Stimulated activated CD4-positive, alpha-beta T cell treated with anti-CD3 and anti-CD28 coated beads, Interleukin-12 subunit alpha, Interleukin-12 subunit beta, amount 100 ng/mL, for 24 hours (primary cell): ENCODE data around the gene FRG2C.
"Not testable (repeated sequence)": the region's sequence is repeated elsewhere in the genome, so short reads cannot be mapped to it uniquely, and the experiment has no call there.

Source experiments
- DNase-seq, 2 experiments: peaks; one replicate each; pipeline ENCODE4 v3.0.0-alpha.2; 2020; ENCODE audit warnings: low read depth in 2 of 2

Gene FRG2C

DNA sequence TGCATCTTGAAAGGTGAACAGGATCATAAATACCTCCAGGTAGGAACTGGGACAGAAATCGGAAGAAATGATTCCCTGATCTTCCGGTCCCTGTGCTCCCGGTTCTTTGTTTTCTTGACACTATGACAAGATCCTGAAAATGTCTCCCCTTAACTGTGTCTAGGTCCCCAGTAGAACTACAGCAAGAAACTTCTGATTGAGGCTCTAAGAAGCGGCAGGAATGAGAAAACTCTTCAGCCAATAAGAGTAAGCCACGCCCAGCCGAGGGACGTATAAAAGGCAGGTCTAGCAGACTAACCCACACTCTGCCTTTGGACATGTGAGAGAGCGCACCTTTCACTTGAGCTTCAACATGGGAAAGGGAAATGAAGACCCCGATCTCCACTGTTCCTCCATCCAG is at the start of gene FRG2C:
Gene FRG2C, plus strand, starts transcription at position 301 of the 400 bp plus-strand sequence. Its CDS starts 52 bp downstream, at position 353.
- not testable (repeated sequence) for DNase-seq

DNA sequence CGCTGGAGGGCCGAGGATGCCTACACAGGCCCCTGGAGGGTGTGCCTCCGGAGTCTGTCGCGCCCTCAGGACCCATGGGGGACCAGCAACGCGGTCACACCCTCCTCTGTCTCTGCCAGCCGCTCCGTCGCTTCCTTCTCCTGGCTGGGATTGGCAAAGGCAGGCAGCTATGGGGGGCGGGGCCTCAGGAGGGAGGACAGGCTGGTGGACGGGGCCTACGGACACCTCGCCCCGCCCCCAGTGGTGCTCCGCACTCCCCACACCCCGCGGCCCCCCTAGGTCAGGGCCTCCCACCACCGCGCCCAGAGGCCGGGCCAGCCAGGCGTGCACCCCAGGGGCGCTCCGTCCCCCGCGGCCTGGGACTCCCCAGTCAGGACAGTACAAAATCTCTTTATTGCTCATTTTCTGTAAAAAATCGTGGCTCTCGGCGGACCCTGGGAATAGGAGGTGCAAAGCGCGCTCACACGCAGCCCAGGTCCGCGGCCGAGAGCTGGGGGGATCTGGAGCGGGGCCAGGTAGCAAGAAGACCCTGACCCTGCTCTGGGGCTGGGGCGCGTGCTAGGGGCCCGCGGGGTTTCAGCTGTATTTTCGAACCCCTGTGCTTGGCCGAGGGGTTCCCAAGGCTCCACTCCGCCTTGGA is 45.3 kb upstream of the FRG2C start:
- DNase-seq: not testable (repeated sequence)

DNA sequence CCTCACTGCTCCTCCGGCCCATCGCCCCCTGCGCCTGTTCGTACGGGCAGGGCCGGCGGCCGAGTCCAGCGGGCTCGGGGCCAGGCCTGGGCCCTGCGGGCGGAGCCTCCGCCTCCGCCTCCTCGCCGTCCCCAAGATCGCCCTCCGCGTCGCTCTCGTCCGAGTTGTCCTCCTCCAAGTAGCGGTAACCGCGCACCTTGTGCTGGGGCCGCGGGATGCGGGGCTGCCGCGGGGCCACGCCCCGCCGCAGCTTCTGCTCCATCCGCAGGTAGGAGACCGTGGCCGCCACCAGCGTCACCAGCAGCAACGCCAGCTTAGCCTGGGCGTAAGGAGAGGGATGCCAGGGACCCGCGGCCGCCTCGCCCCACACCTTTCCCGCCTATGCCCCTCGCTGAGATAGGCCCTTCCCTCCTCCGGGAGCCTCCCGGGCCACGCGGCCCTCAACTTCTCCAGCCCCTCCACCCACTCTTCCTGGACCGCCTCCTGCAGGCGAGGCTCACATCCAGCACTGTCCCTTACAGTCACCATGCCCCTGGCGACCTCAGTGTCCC is 44.6 kb upstream of the FRG2C start:
- not testable (repeated sequence) for DNase-seq

DNA sequence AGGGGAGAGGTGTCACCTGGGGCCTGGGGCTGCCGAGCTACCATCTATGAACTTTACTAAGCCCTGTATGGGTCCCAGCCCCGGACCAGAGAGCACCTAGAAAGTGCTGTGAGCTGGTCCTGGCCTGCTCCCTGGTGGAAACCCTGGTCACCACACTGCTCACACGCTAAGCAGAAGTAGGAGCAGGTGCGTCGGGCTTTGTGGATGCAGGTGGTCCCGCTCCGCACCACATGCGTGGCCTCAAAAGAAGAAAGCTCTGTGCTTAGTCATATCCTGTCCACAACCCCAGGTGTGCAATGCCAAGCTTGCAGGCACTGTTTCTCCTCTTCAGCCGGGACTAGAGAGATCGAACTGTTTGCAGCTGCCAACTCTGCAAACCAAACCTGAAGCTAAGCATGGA is 42.4 kb upstream of the FRG2C start:
- DNase-seq: not testable (repeated sequence)

DNA sequence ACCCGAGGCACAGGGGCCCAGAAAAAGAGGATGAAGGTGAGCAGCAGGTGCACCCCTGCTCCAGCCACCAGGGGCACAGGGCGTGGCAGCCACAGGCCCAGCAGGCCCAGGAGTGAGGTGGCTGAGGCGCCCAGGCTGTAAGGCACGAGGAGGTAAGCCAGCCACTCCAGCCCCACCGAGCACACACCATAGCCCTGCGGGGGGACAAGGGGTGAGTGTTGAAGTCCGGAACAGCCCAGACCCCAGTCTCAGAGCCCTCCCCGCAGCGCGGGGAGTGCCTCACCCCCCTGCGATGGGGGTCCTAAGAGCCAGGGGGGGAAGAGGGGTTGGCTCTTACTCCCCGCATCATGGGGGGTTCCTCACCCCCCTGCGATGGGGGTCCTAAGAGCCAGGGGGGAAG is 40.5 kb upstream of the FRG2C start:
- not testable (repeated sequence) for DNase-seq

DNA sequence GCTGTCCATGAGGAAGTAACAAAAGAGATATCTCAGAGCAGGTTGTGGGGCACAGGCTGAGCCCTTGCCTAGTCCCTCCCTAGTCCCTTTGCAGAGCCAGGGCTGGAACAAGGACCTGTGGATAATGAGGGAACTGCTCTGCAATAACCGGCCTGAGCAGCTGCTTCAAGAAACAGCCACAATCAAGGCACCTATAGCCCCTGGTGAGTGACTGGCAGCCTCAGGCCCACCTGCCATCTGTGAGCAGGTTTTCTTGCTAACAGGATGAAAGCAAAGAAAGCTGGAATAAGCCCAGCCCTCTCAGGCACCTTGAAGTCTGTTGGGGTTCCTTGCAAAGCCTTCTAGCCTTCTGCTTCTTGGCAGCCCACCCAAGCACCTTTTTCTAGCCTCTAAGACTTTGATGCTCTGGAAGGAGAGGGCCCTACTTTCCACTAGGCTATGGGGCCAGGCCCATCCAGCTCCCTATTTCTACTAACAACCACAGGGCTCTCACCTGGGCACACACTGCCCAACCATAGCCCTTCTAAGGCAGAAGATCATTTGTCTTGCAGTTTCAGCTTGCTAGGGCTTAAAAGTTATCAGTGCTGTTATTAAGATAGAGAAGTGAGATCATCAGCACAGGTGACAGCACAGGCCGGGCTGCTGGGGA is 33.1 kb upstream of the FRG2C start:
- DNase-seq: not testable (repeated sequence)

DNA sequence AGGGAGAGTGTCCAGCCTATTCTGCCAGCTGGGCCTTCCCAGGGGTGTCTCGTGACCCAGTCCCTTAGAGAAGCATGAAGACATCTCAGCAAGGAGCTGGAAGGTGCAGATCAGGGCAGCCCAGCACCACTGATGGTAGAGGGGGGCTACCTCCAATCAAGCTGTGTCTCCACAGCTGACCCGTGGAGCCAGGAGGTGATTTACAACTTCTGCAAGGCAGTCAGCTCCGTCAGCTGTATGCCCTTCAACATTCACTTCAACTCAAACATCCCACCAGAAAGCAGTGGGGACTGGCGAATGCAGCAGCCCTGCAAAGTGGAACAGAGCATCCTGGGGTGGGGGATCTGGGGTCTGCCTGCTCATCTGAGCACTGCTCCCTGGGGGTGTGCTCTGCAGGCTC is 32.6 kb upstream of the FRG2C start:
- DNase-seq: no peak

DNA sequence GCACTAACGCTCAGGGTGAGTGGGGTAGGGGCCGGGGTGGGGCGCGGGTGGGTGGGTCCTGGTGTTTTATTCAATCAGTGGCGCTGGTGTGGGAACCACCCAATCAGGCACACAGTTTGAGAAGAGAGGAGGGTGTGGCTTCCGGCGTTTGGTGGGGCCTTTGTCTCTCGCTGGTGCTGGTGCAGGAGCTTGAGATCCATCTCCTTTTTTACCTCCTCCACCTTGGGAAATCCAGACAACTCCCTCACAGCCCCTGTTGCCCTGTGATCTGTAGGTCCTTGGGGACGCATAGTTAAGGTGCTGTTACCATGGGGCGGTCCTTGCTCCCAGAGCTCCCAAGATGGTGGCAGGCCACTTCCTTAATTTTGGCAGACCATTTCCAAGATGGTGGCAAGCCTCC is 25.2 kb upstream of the FRG2C start:
- DNase-seq: not testable (repeated sequence)

DNA sequence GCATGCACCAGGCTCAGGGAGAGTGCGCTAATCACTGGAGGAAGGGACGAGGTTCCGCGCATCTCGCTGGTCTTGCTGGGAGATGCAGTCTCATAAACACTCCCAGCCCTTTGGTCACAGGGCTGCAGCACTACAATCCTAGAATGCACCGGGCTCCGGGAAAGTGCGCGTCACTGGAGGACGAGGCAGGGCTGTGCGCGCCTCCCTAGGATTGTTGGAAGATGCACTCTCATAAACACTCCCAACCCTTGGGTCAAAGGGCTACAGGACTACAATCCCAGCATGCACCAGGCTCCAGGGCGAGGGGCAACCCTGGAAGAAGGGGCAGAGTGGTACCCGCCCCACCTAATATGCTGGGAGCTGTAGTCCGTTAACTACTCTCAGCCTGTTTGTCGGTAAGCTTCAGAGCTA is 23.0 kb upstream of the FRG2C start:
- peak; percentile 8 to 36 for DNase-seq

DNA sequence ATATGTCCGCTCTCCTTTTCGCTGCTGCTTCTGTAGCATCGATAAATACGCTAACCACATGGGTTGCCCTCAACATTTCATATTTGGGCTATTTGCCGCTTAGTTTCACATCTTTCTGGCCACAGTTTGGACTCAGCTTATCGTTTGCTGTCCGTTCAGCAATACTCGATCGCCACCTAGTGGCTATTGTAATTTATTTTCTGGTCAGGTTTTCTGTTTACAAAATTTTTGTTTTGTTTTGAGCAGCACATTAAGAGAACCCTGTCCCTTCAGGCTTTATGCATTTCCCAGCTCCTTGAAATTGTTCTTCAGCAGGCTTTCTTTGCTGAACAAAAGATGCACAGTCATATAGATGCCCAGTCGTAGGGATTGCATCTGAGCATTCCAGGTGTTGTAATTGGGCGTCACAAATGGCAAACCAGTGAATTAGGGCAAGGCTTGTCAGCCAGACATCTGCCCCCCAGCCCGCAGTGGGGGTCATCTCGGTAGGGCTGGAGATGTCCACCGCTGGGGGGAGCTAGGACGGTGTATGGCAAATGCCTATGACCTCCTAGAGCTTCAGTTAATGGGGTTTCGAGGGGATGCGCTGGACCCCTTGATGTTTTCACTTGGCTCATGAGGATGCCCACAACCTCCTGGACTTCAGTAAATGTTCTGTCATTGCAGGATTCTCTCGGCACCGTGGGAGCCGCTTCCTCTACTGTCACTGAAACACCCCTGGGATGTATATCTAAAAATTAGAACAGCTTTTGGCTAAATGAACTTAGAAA is 20.9 kb upstream of the FRG2C start:
- not testable (repeated sequence) for DNase-seq

DNA sequence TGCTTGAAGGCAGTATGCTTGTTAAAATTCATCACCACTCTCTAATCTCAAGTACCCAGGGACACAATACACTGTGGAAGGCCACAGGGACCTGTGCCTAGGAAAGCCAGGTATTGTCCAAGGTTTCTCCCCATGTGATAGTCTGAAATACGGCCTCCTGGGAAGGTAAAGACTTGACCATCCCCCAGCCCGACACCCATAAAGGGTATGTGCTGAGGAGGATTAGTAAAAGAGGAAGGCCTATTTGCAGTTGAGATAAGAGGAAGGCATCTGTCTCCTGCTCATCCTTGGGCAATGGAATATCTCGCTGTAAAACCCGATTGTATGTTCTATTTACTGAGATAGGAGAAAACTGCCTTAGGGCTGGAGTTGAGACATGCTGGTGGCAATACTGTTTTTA is 18.6 kb upstream of the FRG2C start:
- DNase-seq: not testable (repeated sequence)

DNA sequence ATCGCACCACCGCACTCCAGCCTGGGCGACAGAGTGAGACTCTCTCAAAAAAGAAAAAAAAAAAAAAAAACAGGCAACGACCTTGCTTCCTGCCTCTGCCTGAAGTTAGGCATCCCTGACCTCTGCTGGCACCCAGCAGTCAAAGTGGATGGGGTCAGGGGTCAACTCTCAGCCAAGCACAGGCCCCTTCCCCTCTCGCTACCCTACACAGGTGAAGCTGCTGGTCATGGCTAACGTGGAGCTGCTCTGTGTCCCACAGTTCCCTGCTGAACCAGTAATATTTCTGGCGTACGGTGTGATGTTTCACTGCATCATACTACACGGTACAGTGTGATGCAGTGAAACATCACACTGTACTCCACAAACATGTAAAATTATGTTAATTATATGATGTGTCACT is 13.9 kb upstream of the FRG2C start:
- DNase-seq: no peak

DNA sequence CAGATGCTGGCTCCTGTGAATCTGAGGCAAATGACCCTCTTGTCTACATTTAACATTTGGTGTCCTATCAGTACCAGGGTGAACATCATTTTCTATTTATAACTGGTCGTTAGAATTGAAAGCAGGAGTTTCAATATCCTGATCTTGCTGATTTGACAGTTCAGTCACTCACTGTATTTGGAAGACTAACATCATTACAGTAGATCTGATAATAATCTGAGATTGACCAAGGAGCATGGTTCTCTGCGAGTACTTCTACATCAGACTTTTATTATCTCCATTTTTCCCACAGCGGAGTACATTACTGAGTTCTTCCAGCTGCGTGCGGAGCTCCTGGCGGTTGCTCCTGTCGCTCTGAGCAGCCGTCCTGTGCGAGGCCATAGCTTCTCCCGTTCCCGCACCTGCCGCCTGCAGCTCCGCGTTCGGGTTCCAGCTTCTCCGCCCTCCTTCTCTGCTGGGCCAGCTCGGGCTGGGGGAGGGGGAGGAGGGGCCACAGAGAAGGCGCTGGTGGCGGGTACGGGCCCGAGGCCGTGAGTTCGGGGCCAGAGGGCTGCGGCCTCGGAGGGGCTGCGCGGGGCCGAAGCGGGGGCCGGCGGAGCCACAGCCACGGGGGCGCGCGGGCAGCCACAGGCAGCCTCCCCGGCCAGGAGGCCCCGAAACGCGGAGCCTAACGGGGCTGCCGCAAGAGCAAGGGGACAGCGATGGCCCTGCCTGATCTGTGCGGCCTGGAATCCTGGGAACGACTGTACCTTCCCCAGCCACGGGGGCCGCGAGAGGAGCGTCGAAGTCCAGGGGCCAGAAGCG is 8.8 kb upstream of the FRG2C start:
- not testable (repeated sequence) for DNase-seq

DNA sequence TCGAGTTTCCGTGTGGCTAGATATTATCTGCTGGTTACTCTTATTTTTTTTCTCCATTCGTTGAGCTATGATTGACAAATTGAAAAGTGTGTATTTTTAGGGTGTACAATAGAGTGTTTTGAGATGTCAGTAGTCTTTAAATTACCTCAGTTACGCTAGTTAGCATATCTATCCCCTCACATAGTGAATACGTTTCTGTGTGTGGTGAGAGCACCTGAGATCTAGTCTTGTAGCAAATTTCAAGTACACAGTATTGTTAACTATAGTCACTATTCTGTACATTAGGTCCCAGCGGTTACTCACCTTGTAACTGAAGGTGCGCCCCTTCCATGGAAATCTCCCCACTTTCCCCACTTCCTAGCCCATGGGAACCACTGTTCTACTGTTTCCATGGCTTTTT is 8.2 kb upstream of the FRG2C start:
- DNase-seq: not testable (repeated sequence)

DNA sequence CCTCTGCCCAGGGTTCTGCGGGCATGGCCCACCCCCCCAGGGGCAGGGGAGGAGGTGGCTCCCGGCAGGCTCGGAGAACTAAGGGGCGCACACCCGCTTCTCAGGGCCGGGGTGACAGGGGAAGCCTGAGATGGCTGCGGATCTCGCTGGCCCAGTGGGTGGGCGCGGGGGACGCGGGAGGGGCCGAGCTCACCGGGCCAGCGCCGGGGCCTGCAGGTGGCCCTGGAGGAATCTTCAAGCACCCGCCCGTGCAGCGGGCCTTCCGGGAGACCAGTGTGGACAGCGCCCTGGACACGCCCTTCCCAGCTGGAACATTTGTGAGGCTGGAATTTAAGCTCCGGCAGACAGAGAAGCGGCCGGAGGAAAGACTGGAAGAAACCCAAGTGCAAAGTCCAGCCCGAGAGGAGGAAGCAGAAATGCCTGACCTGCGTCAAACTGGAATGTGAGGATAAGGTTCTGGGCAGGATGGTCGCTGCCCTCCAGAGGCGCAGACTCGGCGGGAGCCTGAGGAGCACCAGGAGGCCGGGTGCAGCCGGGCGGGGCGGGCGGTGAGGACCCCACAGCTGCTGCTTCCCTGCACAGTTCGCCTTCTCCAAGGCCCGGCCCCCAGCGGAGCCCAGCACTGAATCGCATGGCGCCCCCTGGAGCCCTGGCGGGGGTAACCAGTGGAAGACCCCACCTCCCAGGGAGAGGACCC is 5.6 kb upstream of the FRG2C start:
- DNase-seq: not testable (repeated sequence)

DNA sequence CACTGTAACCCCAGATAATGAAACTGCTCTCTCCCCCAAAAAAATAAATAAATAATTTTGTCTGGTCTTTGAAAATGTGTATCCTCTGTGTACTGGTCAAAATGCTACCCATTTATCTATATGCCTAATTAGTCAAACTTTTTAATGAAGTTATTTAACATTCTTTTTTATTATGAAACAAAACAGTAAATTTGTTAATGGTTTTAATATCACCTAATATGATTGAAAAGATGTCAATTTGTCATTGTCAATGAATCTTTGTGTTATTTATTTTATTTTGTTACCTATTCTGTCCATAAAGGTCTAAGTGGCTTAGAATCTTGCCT is 5.1 kb upstream of the FRG2C start:
- not testable (repeated sequence) for DNase-seq

DNA sequence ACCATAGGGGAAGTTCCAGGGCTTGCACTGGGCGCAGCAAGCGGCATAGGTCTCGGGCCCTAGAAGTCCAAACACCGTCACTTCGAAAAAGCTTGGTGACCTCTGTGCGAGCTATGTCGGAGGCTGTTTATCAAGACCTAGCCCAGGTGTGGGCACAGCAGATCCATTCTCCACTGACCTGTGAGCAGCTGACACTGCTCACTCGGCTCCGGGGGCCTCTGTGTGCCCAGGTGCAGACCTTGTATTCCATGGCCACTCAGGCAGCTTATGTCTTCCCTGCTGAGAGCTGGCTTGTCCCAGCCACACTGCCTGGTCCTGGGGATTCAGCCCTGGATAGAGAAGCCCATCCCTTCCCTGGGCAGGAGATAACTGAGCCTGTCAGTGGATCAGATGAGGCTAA is 1.5 kb downstream of the FRG2C start:
- not testable (repeated sequence) for DNase-seq

DNA sequence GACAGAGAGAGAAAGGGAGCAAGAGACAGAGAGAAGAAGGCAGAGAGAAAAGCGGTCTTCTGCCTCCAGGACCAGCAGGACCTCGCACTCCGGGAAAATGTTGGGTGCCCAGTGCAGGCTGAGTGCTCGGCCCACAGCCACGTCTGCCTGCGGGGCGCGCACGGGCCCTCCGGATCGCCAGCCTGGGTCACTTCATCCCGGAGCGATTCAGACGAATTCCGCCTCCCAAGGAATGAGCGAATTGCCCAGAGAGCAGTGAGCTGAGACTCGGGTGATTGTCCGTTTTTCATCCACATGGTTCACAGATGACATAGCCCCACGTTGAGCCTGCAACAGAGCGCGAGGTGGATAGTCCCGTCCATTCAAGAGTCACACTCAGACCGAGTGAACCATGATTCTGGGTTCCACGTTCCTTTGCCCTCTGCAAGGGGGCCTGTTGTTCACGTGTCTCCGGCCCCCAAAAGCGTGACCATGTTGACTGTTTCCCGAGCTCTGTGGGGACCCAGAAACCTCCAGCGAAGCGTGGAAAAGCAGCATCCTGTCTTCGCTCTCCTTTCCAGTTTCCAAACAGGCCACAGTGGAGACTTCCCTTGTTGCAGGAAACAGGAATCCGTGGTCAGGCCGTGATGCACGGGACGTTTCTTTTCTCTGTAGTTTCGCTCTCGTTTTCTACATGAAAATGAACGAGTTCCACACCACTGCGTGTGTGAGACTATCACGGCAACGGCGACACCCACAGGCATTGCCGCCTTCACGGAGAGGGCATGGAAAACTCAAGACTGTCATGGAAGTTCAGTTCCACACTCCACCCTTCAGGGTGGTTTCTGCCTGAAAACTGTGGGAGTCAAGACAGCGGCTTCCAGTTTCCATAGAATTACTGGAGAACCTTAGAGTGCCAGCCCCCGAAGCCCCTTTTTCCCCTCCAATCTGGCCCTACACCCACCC is 3.9 kb downstream of the FRG2C start:
- DNase-seq: not testable (repeated sequence)

DNA sequence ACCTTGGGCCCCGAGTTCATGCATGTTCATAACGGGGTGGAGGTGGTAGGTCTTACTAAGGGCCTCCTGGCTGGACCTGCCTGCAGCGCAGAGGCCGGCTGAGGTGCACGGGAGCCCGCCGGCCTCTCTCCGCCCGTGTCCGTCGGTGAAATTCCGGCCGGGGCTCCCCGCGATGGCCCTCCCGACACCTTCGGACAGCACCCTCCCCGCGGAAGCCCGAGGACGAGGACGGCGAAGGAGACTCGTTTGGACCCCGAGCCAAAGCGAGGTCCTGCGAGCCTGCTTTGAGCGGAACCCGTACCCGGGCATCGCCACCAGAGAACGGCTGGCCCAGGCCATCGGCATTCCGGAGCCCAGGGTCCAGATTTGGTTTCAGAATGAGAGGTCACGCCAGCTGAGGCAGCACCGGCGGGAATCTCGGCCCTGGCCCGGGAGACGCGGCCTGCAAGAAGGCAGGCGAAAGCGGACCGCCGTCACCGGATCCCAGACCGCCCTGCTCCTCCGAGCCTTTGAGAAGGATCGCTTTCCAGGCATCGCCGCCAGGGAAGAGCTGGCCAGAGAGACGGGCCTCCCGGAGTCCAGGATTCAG is 4.7 kb downstream of the FRG2C start:
- DNase-seq: peak in 1 of 2 experiments; percentile 40
